Epithelial cell of esophagus (primary cell): ENCODE data around the gene MPP2.

Source experiments
- DNase-seq: peaks from one replicate; pipeline ENCODE4 v3.0.0; 2010; ENCODE audit warnings: low read depth
- H3K4me3 ChIP-seq: 2 replicates; pipeline ENCODE4 v1.5.1; 2011; ENCODE audit warnings: mild to moderate bottlenecking, low read length, control low read depth
- CTCF ChIP-seq: IDR thresholded peaks from 2 replicates; pipeline ENCODE4 v1.5.1; 2011; ENCODE audit warnings: low read depth, mild to moderate bottlenecking, low read length, control low read depth, inconsistent platforms; ENCODE audit not compliant: insufficient read depth; ENCODE audit errors: missing control alignments

Gene MPP2

GRCh38 chr17:43917016-43917347 lies 9.6 kb upstream of the MPP2 start:
- no peak for DNase-seq
- TF ChIP-seq CTCF: no peak
- H3K4me3 ChIP-seq: no peak overlapping the region

- no peak overlapping the region for H3K4me3 ChIP-seq
- DNase-seq: no peak
- TF ChIP-seq CTCF: no peak
Measured at GRCh38 chr17:43916385-43916784, 9.0 kb upstream of the MPP2 start.

GRCh38 chr17:43915559-43915958 lies 8.2 kb upstream of the MPP2 start:
- no peak for TF ChIP-seq CTCF
- no peak overlapping the region for H3K4me3 ChIP-seq
- DNase-seq: no peak

- DNase-seq: no peak
- no peak overlapping the region for H3K4me3 ChIP-seq
- TF ChIP-seq CTCF: no peak
Measured at GRCh38 chr17:43914451-43914850, 7.1 kb upstream of the MPP2 start.

GRCh38 chr17:43913584-43913983 lies 6.2 kb upstream of the MPP2 start:
- H3K4me3 ChIP-seq: no peak overlapping the region
- no peak for DNase-seq
- no peak for TF ChIP-seq CTCF

- no peak overlapping the region for H3K4me3 ChIP-seq
- DNase-seq: no peak
- no peak for TF ChIP-seq CTCF
Measured at GRCh38 chr17:43912635-43913304, 5.4 kb upstream of the MPP2 start.

GRCh38 chr17:43911904-43912303 lies 4.6 kb upstream of the MPP2 start:
- no peak overlapping the region for H3K4me3 ChIP-seq
- DNase-seq: no peak
- TF ChIP-seq CTCF: no peak
